Fibroblast of lung (primary cell): ENCODE results near the gene CD276. TPM values are rescaled to one million over a fixed set of nuclear protein-coding genes. Genes with fewer than 3 reads are reported as not detected.
"Not testable (repeated sequence)": the region's sequence is repeated elsewhere in the genome, so short reads cannot be mapped to it uniquely, and the experiment has no call there.

Experiments used
- DNase-seq, 2 donors: peaks; one replicate each; pipeline versions ENCODE4 v3.0.0 to v3.0.0-alpha.2; 2010; ENCODE audit warnings: low read depth in 2 of 2
- H2AFZ ChIP-seq: 2 replicates; pipeline ENCODE4 v1.5.1; 2012; ENCODE audit warnings: low read length, control low read depth, inconsistent platforms
- H3K27ac ChIP-seq: 2 replicates; pipeline ENCODE4 v1.5.1; 2011; ENCODE audit warnings: low read length, control low read depth; ENCODE audit not compliant: insufficient read depth
- H3K27me3 ChIP-seq: 2 replicates; pipeline ENCODE4 v1.5.1; 2011; ENCODE audit warnings: mild to moderate bottlenecking, low read length; ENCODE audit not compliant: control insufficient read depth, insufficient read depth
- H3K36me3 ChIP-seq: 2 replicates; pipeline ENCODE4 v1.5.1; 2011; ENCODE audit warnings: low read length; ENCODE audit not compliant: control insufficient read depth, insufficient read depth
- H3K4me1 ChIP-seq: 2 replicates; pipeline ENCODE4 v1.5.1; 2011; ENCODE audit warnings: low read length; ENCODE audit not compliant: control insufficient read depth, insufficient read depth; ENCODE audit errors: extremely low read depth
- H3K4me2 ChIP-seq: 2 replicates; pipeline ENCODE4 v1.5.1; 2011; ENCODE audit warnings: low read length, control low read depth; ENCODE audit not compliant: insufficient read depth; ENCODE audit errors: extremely low read depth
- H3K4me3 ChIP-seq, 4 experiments: fragments of 200-600 bp in 1 of 4; sonication (generic) in 1 of 4; replicated peaks in 1 of 4; 2 replicates each; pipeline ENCODE4 v1.5.1; 2011 to 2016; ENCODE audit warnings: low read length in 4 of 4, low read depth in 3 of 4, mild to moderate bottlenecking in 3 of 4, control low read depth in 2 of 4, inconsistent platforms in 1 of 4, mixed read lengths in 1 of 4; ENCODE audit not compliant: insufficient read depth in 1 of 4; ENCODE audit errors: control extremely low read depth in 1 of 4
- H3K79me2 ChIP-seq: 2 replicates; pipeline ENCODE4 v1.5.1; 2012; ENCODE audit warnings: mild to moderate bottlenecking, low read length, inconsistent platforms; ENCODE audit not compliant: control insufficient read depth, insufficient read depth
- H3K9ac ChIP-seq: 2 replicates; pipeline ENCODE4 v1.5.1; 2011; ENCODE audit warnings: mild to moderate bottlenecking, low read length, control low read depth; ENCODE audit not compliant: insufficient read depth
- H3K9me3 ChIP-seq: 2 replicates; pipeline ENCODE4 v1.5.1; 2012; ENCODE audit warnings: low read depth, low read length; ENCODE audit not compliant: control insufficient read depth, insufficient read depth
- H4K20me1 ChIP-seq: 2 replicates; pipeline ENCODE4 v1.5.1; 2011; ENCODE audit warnings: low read length; ENCODE audit not compliant: control insufficient read depth, insufficient read depth; ENCODE audit errors: extremely low read depth
- EZH2 ChIP-seq: IDR thresholded peaks from 2 replicates; pipeline ENCODE4 v1.5.1; 2012; ENCODE audit warnings: low read length, control low read depth, mild to moderate bottlenecking; ENCODE audit errors: missing control alignments
- polyA plus RNA-seq, 2 donors: library from polyadenylated mRNA; depleted of rRNA in 1 of 2; stranded (reverse) in 1 of 2; unstranded in 1 of 2; fragments of >200 nt; gene quantifications; 2 replicates each; pipeline ENCODE4 v1.2.1, GENCODE V29; 2011 to 2012; ENCODE audit warnings: missing spikeins in 1 of 2
- total RNA-seq: library from RNA; depleted of rRNA; stranded (reverse); fragments of >200 nt; gene quantifications from 2 replicates; pipeline ENCODE4 v1.2.1, GENCODE V29; 2014
- TF ChIP-seq, protein P1 (sequence below), 2 donors: IDR thresholded peaks in 1 of 2; conservative IDR thresholded peaks in 1 of 2; 1 replicate in 1 of 2; 2 replicates in 1 of 2; pipeline ENCODE4 v1.5.1; 2011 to 2012; ENCODE audit warnings: low read length in 2 of 2, control low read depth in 1 of 2, inconsistent platforms in 1 of 2, low read depth in 1 of 2, mild to moderate bottlenecking in 1 of 2

The CD276 gene
- total and polyA plus RNA-seq, 2 donors (not counting 1 experiment from before 2014, with no cell fraction given): 88.5 to 103 TPM

GRCh38 chr15:73697033-73697467 lies 12.9 kb downstream of the CD276 start:
- DNase-seq: peak; percentile 95 to 97
- H2AFZ ChIP-seq: no peak overlapping the region
- H3K4me1 ChIP-seq: peaks cover 23% of the 10 kb centered on the region
- H3K36me3 ChIP-seq: peaks cover 1% of the 10 kb centered on the region
- peak overlapping the region; percentile 4 for H3K4me2 ChIP-seq
- no peaks in the 10 kb centered on the region for H4K20me1 ChIP-seq
- no peak overlapping the region for H3K9ac ChIP-seq
- no peaks in the 10 kb centered on the region for H3K27me3 ChIP-seq
- peak overlapping the region; percentile 46 for H3K27ac ChIP-seq
- peaks cover 70% of the 10 kb centered on the region for H3K79me2 ChIP-seq
- no peaks in the 10 kb centered on the region for H3K9me3 ChIP-seq
- H3K4me3 ChIP-seq: no peak overlapping the region
- TF ChIP-seq, protein P1, sequence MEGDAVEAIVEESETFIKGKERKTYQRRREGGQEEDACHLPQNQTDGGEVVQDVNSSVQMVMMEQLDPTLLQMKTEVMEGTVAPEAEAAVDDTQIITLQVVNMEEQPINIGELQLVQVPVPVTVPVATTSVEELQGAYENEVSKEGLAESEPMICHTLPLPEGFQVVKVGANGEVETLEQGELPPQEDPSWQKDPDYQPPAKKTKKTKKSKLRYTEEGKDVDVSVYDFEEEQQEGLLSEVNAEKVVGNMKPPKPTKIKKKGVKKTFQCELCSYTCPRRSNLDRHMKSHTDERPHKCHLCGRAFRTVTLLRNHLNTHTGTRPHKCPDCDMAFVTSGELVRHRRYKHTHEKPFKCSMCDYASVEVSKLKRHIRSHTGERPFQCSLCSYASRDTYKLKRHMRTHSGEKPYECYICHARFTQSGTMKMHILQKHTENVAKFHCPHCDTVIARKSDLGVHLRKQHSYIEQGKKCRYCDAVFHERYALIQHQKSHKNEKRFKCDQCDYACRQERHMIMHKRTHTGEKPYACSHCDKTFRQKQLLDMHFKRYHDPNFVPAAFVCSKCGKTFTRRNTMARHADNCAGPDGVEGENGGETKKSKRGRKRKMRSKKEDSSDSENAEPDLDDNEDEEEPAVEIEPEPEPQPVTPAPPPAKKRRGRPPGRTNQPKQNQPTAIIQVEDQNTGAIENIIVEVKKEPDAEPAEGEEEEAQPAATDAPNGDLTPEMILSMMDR (conservative IDR thresholded peaks at IDR 0.05 in 1 of 2, IDR thresholded peaks at IDR 0.05 in 1 of 2; ENCODE audit: low read depth in 1 of 2, low read length in 2 of 2): no peak
- TF ChIP-seq EZH2: no peak

- peaks cover 16% of the 10 kb centered on the region for H3K4me1 ChIP-seq
- no peak overlapping the region for H3K4me2 ChIP-seq
- TF ChIP-seq, protein P1 (conservative IDR thresholded peaks at IDR 0.05 in 1 of 2, IDR thresholded peaks at IDR 0.05 in 1 of 2; ENCODE audit: low read depth in 1 of 2, low read length in 2 of 2): no peak
- TF ChIP-seq EZH2: no peak
- H3K27me3 ChIP-seq: no peaks in the 10 kb centered on the region
- H3K9ac ChIP-seq: no peak overlapping the region
- no peaks in the 10 kb centered on the region for H4K20me1 ChIP-seq
- no peak overlapping the region for H3K4me3 ChIP-seq
- H3K27ac ChIP-seq: no peak overlapping the region
- no peak overlapping the region for H2AFZ ChIP-seq
- peaks cover 49% of the 10 kb centered on the region for H3K79me2 ChIP-seq
- no peaks in the 10 kb centered on the region for H3K9me3 ChIP-seq
- H3K36me3 ChIP-seq: peaks cover 8% of the 10 kb centered on the region
- DNase-seq: no peak
These were observed 15.3 kb downstream of the CD276 start for GRCh38 chr15:73699249-73700040.

- Histone ChIP-seq H3K4me1 (peaks cover 11% of the 10 kb centered on the region), H3K4me2 (no peak overlapping the region), H3K27me3 (no peaks in the 10 kb centered on the region), H3K9me3 (no peaks in the 10 kb centered on the region), H2AFZ (no peak overlapping the region), H3K9ac (no peak overlapping the region), H3K27ac (no peak overlapping the region), H4K20me1 (no peaks in the 10 kb centered on the region), H3K79me2 (peaks cover 41% of the 10 kb centered on the region), H3K4me3 (no peak overlapping the region), H3K36me3 (peaks cover 12% of the 10 kb centered on the region)
- TF ChIP-seq, protein P1 (conservative IDR thresholded peaks at IDR 0.05 in 1 of 2, IDR thresholded peaks at IDR 0.05 in 1 of 2; ENCODE audit: low read depth in 1 of 2, low read length in 2 of 2): peak; percentile 90 to 96
- no peak for TF ChIP-seq EZH2
- peak; percentile 60 to 84 for DNase-seq
These were observed 16.1 kb downstream of the CD276 start for GRCh38 chr15:73700041-73700842.

DNA sequence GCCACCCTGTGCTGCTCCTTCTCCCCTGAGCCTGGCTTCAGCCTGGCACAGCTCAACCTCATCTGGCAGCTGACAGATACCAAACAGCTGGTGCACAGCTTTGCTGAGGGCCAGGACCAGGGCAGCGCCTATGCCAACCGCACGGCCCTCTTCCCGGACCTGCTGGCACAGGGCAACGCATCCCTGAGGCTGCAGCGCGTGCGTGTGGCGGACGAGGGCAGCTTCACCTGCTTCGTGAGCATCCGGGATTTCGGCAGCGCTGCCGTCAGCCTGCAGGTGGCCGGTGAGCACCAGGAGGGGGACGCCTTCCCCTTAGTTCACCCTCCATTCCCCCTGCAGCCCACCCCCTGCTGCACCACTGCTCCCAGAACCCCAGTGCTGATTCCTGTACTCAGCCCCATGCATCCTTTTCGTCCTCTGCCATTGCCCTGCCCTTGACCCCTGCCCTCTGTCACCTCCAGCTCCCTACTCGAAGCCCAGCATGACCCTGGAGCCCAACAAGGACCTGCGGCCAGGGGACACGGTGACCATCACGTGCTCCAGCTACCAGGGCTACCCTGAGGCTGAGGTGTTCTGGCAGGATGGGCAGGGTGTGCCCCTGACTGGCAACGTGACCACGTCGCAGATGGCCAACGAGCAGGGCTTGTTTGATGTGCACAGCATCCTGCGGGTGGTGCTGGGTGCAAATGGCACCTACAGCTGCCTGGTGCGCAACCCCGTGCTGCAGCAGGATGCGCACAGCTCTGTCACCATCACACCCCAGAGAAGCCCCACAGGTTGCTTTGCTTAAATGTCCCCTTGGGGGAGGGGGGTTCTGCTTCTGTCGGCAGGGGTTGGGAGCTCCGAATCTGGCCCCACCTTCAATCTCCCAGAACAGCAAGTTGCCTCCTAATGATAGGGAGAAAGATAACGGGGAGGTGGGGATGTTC lies 18.4 kb downstream of the CD276 start:
- H3K27ac ChIP-seq, H3K4me2 ChIP-seq, H3K4me1 ChIP-seq, DNase-seq, H3K27me3 ChIP-seq, H4K20me1 ChIP-seq, H3K9ac ChIP-seq, H3K4me3 ChIP-seq, H3K9me3 ChIP-seq, H2AFZ ChIP-seq: not testable (repeated sequence)
- Histone ChIP-seq H3K36me3 (peaks cover 24% of the 10 kb centered on the region), H3K79me2 (peaks cover 27% of the 10 kb centered on the region)
